Heart left ventricle (tissue), 16 donors: Measurements from ENCODE around the gene ANKS4B. TPM values are rescaled to one million over a fixed set of nuclear protein-coding genes. Genes with fewer than 3 reads are reported as not detected.

Experiments used
- ATAC-seq, 4 donors: fragments of 200-7000 bp; cut with Tn5 transposase; one replicate each; pipeline ENCODE4 v1.9.1; 2020 to 2022; ENCODE audit warnings: moderate library complexity in 4 of 4, mild to moderate bottlenecking in 3 of 4, moderate number of reproducible peaks in 1 of 4
- DNase-seq, 5 donors: peaks; one replicate each; pipeline ENCODE4 v3.0.0-alpha.2; 2020
- H3K27ac ChIP-seq, 12 donors: fragments of 200-600 bp; sonication (generic) in 4 of 12; one replicate each; pipeline versions ENCODE4 v1.5.0 to v1.8.0; 2016 to 2022; ENCODE audit warnings: mild to moderate bottlenecking in 2 of 12
- H3K27me3 ChIP-seq, 9 donors: fragments of 200-600 bp; sonication (generic) in 2 of 9; one replicate each; pipeline versions ENCODE4 v1.5.1 to v1.8.0; 2016 to 2022; ENCODE audit warnings: mild to moderate bottlenecking in 3 of 9
- H3K36me3 ChIP-seq, 9 donors: fragments of 200-600 bp; sonication (generic) in 2 of 9; one replicate each; pipeline versions ENCODE4 v1.5.0 to v1.8.0; 2018 to 2022; ENCODE audit warnings: mild to moderate bottlenecking in 2 of 9
- H3K4me1 ChIP-seq, 12 donors: fragments of 200-600 bp; sonication (generic) in 4 of 12; one replicate each; pipeline versions ENCODE4 v1.5.0 to v1.8.0; 2016 to 2022; ENCODE audit warnings: mild to moderate bottlenecking in 3 of 12
- H3K4me3 ChIP-seq, 12 donors: fragments of 200-600 bp; sonication (generic) in 4 of 12; one replicate each; pipeline versions ENCODE4 v1.5.0 to v1.8.0; 2017 to 2022; ENCODE audit warnings: mild to moderate bottlenecking in 9 of 12, moderate library complexity in 4 of 12
- H3K9me3 ChIP-seq, 12 donors: fragments of 200-600 bp; sonication (generic) in 4 of 12; one replicate each; pipeline versions ENCODE4 v1.5.0 to v1.8.0; 2016 to 2022; ENCODE audit warnings: mild to moderate bottlenecking in 1 of 12
- CTCF ChIP-seq, 12 donors: fragments of 200-600 bp; sonication (generic) in 4 of 12; IDR thresholded peaks; one replicate each; pipeline versions ENCODE4 v1.5.0 to v1.8.0; 2018 to 2022; ENCODE audit warnings: antibody characterized with exemption in 12 of 12, mild to moderate bottlenecking in 5 of 12
- POLR2A ChIP-seq, 2 donors: fragments of 450-650 bp; IDR thresholded peaks; one replicate each; pipeline ENCODE4 v1.6.1; 2017; ENCODE audit warnings: antibody characterized with exemption in 2 of 2, mild to moderate bottlenecking in 2 of 2, moderate library complexity in 2 of 2
- WGBS, 4 donors: extraction: QIAGEN DNeasy Blood & Tissue Kit in 2 of 4; methylation state at CpG; one replicate each; pipeline versions ENCODE4 v1.1.5 to v1.1.7; 2013 to 2018; 5-methylcytosine and 5-hydroxymethylcytosine counted together
- intact Hi-C, 10 donors: fragments of 100-400 bp; cut with DNase I; formaldehyde crosslinking; loops; one replicate each; pipeline versions ENCODE4 v1.11.1 to v1.14.2; 2022
- polyA plus RNA-seq, 2 donors: library from polyadenylated mRNA; stranded (reverse); fragments of 200-250 nt; gene quantifications; one replicate each; pipeline ENCODE4 v1.2.3, GENCODE V29; 2013
- total RNA-seq, 9 donors: library from RNA; depleted of rRNA in 2 of 9; stranded (reverse); fragments of >200 nt in 2 of 9; fragmentation: NEBNext Ultra II Directional in 3 of 9; extraction: Animal tissue kit (Norgen Biotek cat#: 25700) in 3 of 9; gene quantifications; one replicate each; pipeline versions ENCODE4 v1.1.0 to v1.2.4, GENCODE V29; 2016 to 2023
- donor health status: ischemic (EF 13 %, LVEDD 7.1; RV severe dilation, severe dysfunction).
- donor health status: healthy with polysubstance abuse.
- donor health status: DM: no; HTN: yes; CAD: no.
- donor health status: DM: no; HTN: no; CAD: no.
- donor health status: ischemic (EF 25% LVEDD 6.9; RV normal size, moderate dysfunction).
- donor health status: ischemic (EF 25% LVEDD 5.7; RV mildly dilated, moderate dysfunction).
- donor health status: healthy.
- donor health status: DM: yes; HTN: yes; CAD: no.
- donor health status: ischemic (EF 35%, LVEDD 5.7; RV mildly dilated, moderate dysfunction).
- donor health status: nonischemic (EF 11% LVEDD 7.7; RV severe dilation, severe dysfunction).
- donor health status: DM: yes; HTN: yes; CAD: no.
- donor health status: PGD.
- donor health status: ischemic (EF 29% LVEDD 5.4; RV normal size, mild dysfunction).
- donor health status: nonischemic (EF 23%, LVEDD 6.1; RV moderate dilation, normal function).

Gene ANKS4B
- total and polyA plus RNA-seq, 11 donors = not detected

DNA sequence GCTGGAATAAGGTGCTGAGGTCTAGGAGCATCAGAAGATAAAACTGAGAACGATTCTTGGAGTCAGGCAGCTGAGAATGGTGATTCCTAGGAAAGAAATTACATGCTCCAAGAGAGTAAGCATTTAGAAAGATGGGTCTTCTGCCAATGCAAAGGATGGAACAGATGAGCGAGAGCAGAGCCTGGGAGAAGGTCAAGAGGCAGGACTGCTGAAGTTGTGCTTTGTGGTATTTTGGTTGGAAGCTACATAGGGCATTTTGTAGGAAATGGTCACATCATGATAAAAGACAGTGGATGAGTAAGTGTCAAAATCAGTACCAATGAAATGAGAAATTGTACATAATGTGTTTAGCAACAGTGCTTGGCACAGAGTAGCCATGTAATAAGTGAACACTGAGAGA is 46.0 kb downstream of the ANKS4B start:
- H3K9me3 ChIP-seq = no peaks in the 10 kb centered on the region
- peaks cover 0 to 11% (median 0%) of the 10 kb centered on the region in 9 donors for H3K36me3 ChIP-seq
- 52 to 60% (median 54%) methylated on average over 2 of the region's 2 CpGs for WGBS, 4 donors
- DNase-seq = no peak
- intact Hi-C loops = loop anchor here in 3 of 10 donors (5.0 kb wide), 2 partner anchors 92 to 122 kb away; partner anchors contain the start of gene LDAF1 (in 1 of the 3)
- H3K27ac ChIP-seq = peak overlapping the region in 1 of 12 donors; percentile 93
- H3K27me3 ChIP-seq = peaks cover 0 to 64% (median 14%) of the 10 kb centered on the region in 9 donors
- TF ChIP-seq POLR2A (IDR thresholded peaks at IDR 0.05) (no peak), CTCF (IDR thresholded peaks at IDR 0.05) (no peak)
- no peak for ATAC-seq
- H3K4me3 ChIP-seq = no peak overlapping the region
- peaks cover 0 to 35% (median 6%) of the 10 kb centered on the region in 12 donors for H3K4me1 ChIP-seq

DNA sequence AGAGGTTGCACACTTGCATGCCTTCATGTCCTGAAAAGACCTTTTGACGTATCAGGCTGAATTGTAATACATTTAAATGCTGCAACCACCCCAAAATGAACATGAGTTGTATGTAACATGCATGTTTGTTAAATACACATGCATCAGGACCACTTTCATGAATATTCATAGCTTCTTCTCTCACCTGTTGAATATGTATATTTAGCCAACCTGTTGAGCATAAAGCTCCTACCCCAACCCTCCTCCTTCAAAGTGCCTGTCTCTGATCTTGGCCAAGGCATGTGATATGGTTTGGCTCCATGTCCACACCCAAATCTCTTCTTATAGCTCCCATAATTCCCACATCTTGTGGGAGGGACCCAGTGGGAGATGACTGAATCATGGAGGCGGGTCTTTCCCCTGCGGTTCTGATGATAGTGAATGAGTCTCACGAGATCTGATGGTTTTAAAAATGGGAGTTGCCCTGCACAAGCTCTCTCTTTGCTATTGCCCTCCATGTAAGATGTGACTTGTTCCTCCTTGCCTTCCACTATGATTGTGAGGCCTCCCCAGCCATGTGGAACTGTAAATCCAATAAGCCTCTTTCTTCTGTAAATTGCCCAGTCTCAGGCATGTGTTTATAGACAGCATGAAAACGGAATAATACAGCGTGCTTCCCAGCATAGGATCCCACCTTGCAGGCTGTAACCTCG is 48.3 kb downstream of the ANKS4B start:
- DNase-seq (no peak), ATAC-seq (no peak)
- Histone ChIP-seq H3K27ac (no peak overlapping the region), H3K4me3 (no peak overlapping the region), H3K36me3 (no peaks in the 10 kb centered on the region), H3K4me1 (peaks cover 0 to 27% (median 5%) of the 10 kb centered on the region in 12 donors), H3K9me3 (no peaks in the 10 kb centered on the region), H3K27me3 (peaks cover 0 to 71% (median 14%) of the 10 kb centered on the region in 9 donors)
- 73 to 81% (median 75%) methylated on average over 7 of the region's 7 CpGs for WGBS, 4 donors
- TF ChIP-seq CTCF (IDR thresholded peaks at IDR 0.05) (no peak), POLR2A (IDR thresholded peaks at IDR 0.05) (no peak)
- intact Hi-C loops = loop anchor here in 3 of 10 donors (2.0 to 5.0 kb wide), 3 partner anchors 21 to 95 kb away; no protein-coding TSS in a partner anchor

GRCh38 chr16:21283521-21284289 is 50.2 kb downstream of the ANKS4B start:
- WGBS, 4 donors = 2 to 5% (median 2%) methylated on average over 30 to 67 of the region's 67 CpGs
- intact Hi-C loops = loop anchor here in 2 of 10 donors (5.0 kb wide), 2 partner anchors 91 to 96 kb away; no protein-coding TSS in a partner anchor
- Histone ChIP-seq H3K27me3 (peaks cover 0 to 52% (median 9%) of the 10 kb centered on the region in 9 donors), H3K36me3 (no peaks in the 10 kb centered on the region), H3K27ac (peak overlapping the region in 11 of 12 donors; percentile 32 to 85 (median 71)), H3K4me1 (peaks cover 0 to 16% (median 2%) of the 10 kb centered on the region in 12 donors), H3K4me3 (peak overlapping the region; percentile 14 to 65 (median 54)), H3K9me3 (peaks cover 0 to 5% (median 0%) of the 10 kb centered on the region in 12 donors)
- ATAC-seq = peak; percentile 69 to 96 (median 94)
- peak; percentile 45 to 81 (median 70) for DNase-seq
- no peak for TF ChIP-seq POLR2A (IDR thresholded peaks at IDR 0.05)
- peak; percentile 33 to 76 (median 46) for TF ChIP-seq CTCF (IDR thresholded peaks at IDR 0.05)
